K562 (cell line): ENCODE results near the gene KLHL33. TPM values are rescaled to one million over a fixed set of nuclear protein-coding genes. Genes with fewer than 3 reads are reported as not detected.

Experiments used
- ATAC-seq: fragments of 200-7000 bp; cut with Tn5 transposase; 3 replicates; pipeline ENCODE4 v1.9.1; 2020; ENCODE audit warnings: moderate library complexity
- BruUV-seq: library from RNA; stranded (reverse); fragments of 400-500 nt; replicated peaks from 2 replicates; lab custom pipeline; 2021; lab: Mats Ljungman, UMichigan
- CTCF ChIA-PET: fragments of 300-600 bp; formaldehyde crosslinking; extraction: SDS; loops from one replicate; lab custom pipeline; 2021; ENCODE audit warnings: low intra/inter-chr PET ratio; lab: Yijun Ruan, JAX
- POLR2A ChIA-PET: fragments of 300-600, 350-650 bp; sonication (Branson Sonifier 250); formaldehyde crosslinking; extraction: SDS; loops from one replicate; lab custom pipeline; 2021; ENCODE audit warnings: antibody characterized with exemption, inconsistent platforms; lab: Yijun Ruan, JAX
- DNase-seq, 4 experiments: peaks; one replicate each; pipeline versions ENCODE4 v3.0.0 to v3.0.0-alpha.2; 2011 to 2018; ENCODE audit warnings: low spot score in 3 of 4, mixed read lengths in 3 of 4; ENCODE audit errors: extremely low read depth in 1 of 4
- FAIRE-seq: peaks from 2 replicates; lab custom pipeline; 2011; peaks lifted over from hg19 to GRCh38; lab: Jason Lieb, UNC
- H2AFZ ChIP-seq: 2 replicates; pipeline ENCODE4 v1.6.0; 2011; ENCODE audit warnings: low read depth, low read length, control low read depth, inconsistent platforms
- H3K27ac ChIP-seq: fragments of 200-600 bp; 3 replicates; pipeline ENCODE4 v1.8.0; 2011; ENCODE audit warnings: low read depth, mild to moderate bottlenecking, control low read depth, inconsistent platforms, low read length, moderate library complexity, mixed read lengths; ENCODE audit errors: extremely low read depth
- H3K27me3 ChIP-seq, 2 experiments: fragments of 300-600 bp in 1 of 2; 2 replicates in 1 of 2; 3 replicates in 1 of 2; pipeline versions ENCODE4 v1.6.0 to v1.8.0; 2011; ENCODE audit warnings: inconsistent platforms in 2 of 2, low read length in 2 of 2, mild to moderate bottlenecking in 1 of 2, mixed read lengths in 1 of 2, moderate library complexity in 1 of 2; ENCODE audit not compliant: control insufficient read depth in 2 of 2, insufficient read depth in 2 of 2
- H3K36me3 ChIP-seq: fragments of 300-600 bp; 3 replicates; pipeline ENCODE4 v1.8.0; 2011; ENCODE audit warnings: mild to moderate bottlenecking, low read length, inconsistent platforms; ENCODE audit not compliant: control insufficient read depth, insufficient read depth
- H3K4me1 ChIP-seq, 2 experiments: fragments of 200-600 bp in 1 of 2; replicated peaks in 1 of 2; 2 replicates in 1 of 2; 3 replicates in 1 of 2; pipeline versions ENCODE4 v1.5.1 to v1.8.0; 2011; ENCODE audit warnings: inconsistent platforms in 2 of 2, low read length in 2 of 2, mild to moderate bottlenecking in 1 of 2, mixed read lengths in 1 of 2, moderate library complexity in 1 of 2; ENCODE audit not compliant: control insufficient read depth in 2 of 2, insufficient read depth in 2 of 2
- H3K4me2 ChIP-seq: 2 replicates; pipeline ENCODE4 v1.6.1; 2011; ENCODE audit warnings: low read length, control low read depth, inconsistent platforms, mixed read lengths; ENCODE audit not compliant: insufficient read depth
- H3K4me3 ChIP-seq: fragments of 200-600 bp; sonication (generic), shearing (Covaris generic); 2 replicates; pipeline ENCODE4 v1.5.1; 2016; ENCODE audit warnings: control low read depth, inconsistent platforms
- H3K79me2 ChIP-seq: fragments of 200-600 bp; 3 replicates; pipeline ENCODE4 v1.8.0; 2011; ENCODE audit warnings: low read length, inconsistent platforms; ENCODE audit not compliant: control insufficient read depth, insufficient read depth
- H3K9ac ChIP-seq, 2 experiments: 2 replicates each; pipeline versions ENCODE4 v1.6.0 to v1.6.1; 2011; ENCODE audit warnings: low read depth in 2 of 2, low read length in 2 of 2, control low read depth in 1 of 2, inconsistent platforms in 1 of 2, mild to moderate bottlenecking in 1 of 2, mixed read lengths in 1 of 2; ENCODE audit not compliant: insufficient read depth in 1 of 2
- H3K9me1 ChIP-seq: one replicate; pipeline ENCODE4 v1.6.0; 2011; ENCODE audit warnings: inconsistent platforms, mild to moderate bottlenecking, low read length, moderate library complexity; ENCODE audit not compliant: control insufficient read depth, insufficient read depth
- H3K9me3 ChIP-seq: replicated peaks from 2 replicates; pipeline ENCODE4 v1.5.1; 2011; ENCODE audit warnings: low read depth, low read length, inconsistent platforms; ENCODE audit not compliant: control insufficient read depth, insufficient read depth
- H4K20me1 ChIP-seq: replicated peaks from 2 replicates; pipeline ENCODE4 v1.6.1; 2011; ENCODE audit warnings: low read length, inconsistent platforms, mixed read lengths; ENCODE audit not compliant: control insufficient read depth, insufficient read depth
- ADNP ChIP-seq: fragments of 200-800 bp; sonication (Bioruptor generic); IDR thresholded peaks from 2 replicates; pipeline ENCODE4 v1.6.1; 2016; ENCODE audit warnings: missing genetic modification characterization, missing compliant biosample characterization
- CAMTA2 ChIP-seq: fragments of 250-450 bp; sonication (Bioruptor Pico); conservative IDR thresholded peaks from 2 replicates; pipeline ENCODE4 v1.5.1; 2022
- EZH2 ChIP-seq: IDR thresholded peaks from 2 replicates; pipeline ENCODE4 v1.6.1; 2012; ENCODE audit warnings: low read depth, mild to moderate bottlenecking, inconsistent platforms, low read length, borderline replicate concordance
- FUS ChIP-seq: fragments of 200-400 bp; formaldehyde crosslinking; optimal IDR thresholded peaks from 2 replicates; pipeline ENCODE3; 2017; ENCODE audit warnings: low read depth, low read length
- HLTF ChIP-seq: fragments of 450-650 bp; IDR thresholded peaks from 2 replicates; pipeline ENCODE4 v1.6.1; 2016
- HOXB6 ChIP-seq: fragments of 250-450 bp; sonication (Bioruptor Pico); IDR thresholded peaks from 2 replicates; pipeline ENCODE4 v1.5.1; 2022; ENCODE audit warnings: mild to moderate bottlenecking, borderline replicate concordance
- ILK ChIP-seq: fragments of 450-650 bp; IDR thresholded peaks from 2 replicates; pipeline ENCODE4 v1.6.1; 2016; ENCODE audit warnings: missing genetic modification characterization, low read depth, mild to moderate bottlenecking, missing compliant biosample characterization, moderate library complexity, borderline replicate concordance
- MAFF ChIP-seq: IDR thresholded peaks from 2 replicates; pipeline ENCODE4 v1.6.1; 2012; ENCODE audit warnings: low read length, improper control_type of control experiment
- MXI1 ChIP-seq: IDR thresholded peaks from 2 replicates; pipeline ENCODE4 v1.6.1; 2011; ENCODE audit warnings: low read depth, mild to moderate bottlenecking, improper control_type of control experiment, low read length
- PHF8 ChIP-seq: fragments of 200-600 bp; sonication (generic); IDR thresholded peaks from 2 replicates; pipeline ENCODE4 v1.6.1; 2012; ENCODE audit warnings: mixed run types, mild to moderate bottlenecking, inconsistent platforms, low read length, moderate library complexity, borderline replicate concordance
- RBM22 ChIP-seq: fragments of 200-400 bp; formaldehyde crosslinking; IDR thresholded peaks from 2 replicates; pipeline ENCODE4 v1.6.1; 2018; ENCODE audit warnings: low read length, low read depth; ENCODE audit not compliant: poor library complexity, severe bottlenecking
- RFX1 ChIP-seq: fragments of 450-650 bp; IDR thresholded peaks from 2 replicates; pipeline ENCODE4 v1.6.1; 2016; ENCODE audit warnings: mild to moderate bottlenecking, moderate library complexity
- SNIP1 ChIP-seq: fragments of 450-650 bp; IDR thresholded peaks from 2 replicates; pipeline ENCODE4 v1.7.1; 2017; ENCODE audit warnings: low read depth, mild to moderate bottlenecking
- WGBS: fragments of 100-300 bp; shearing (Covaris generic); methylation state at CpG from one replicate; pipeline ENCODE4 v1.1.6; 2016; ENCODE audit warnings: low coverage, mixed read lengths; ENCODE audit not compliant: insufficient coverage; ENCODE audit errors: missing lambda C conversion rate; 5-methylcytosine and 5-hydroxymethylcytosine counted together
- in situ Hi-C: fragments of 300-500 bp; cut with MboI; formaldehyde crosslinking; loops from 4 replicates; pipeline ENCODE4 v1.15.0; 2018; ENCODE audit warnings: inconsistent platforms, mixed read lengths
- intact Hi-C: fragments of 100-400 bp; cut with micrococcal nuclease; formaldehyde crosslinking; loops from 2 replicates; pipeline ENCODE4 v1.14.2; 2022
- polyA plus RNA-seq, 8 experiments: library from polyadenylated mRNA; depleted of rRNA in 4 of 8; stranded (reverse) in 5 of 8; unstranded in 3 of 8; fragments of >200 nt; fragmentation: Nextera tagmentation in 2 of 8; fragmentation: Illumina TruSeq in 1 of 8; extraction: Ambion mirVana in 2 of 8; extraction: Trizol in 1 of 8; gene quantifications; 2 replicates each; pipeline versions ENCODE4 v1.2.1 to v1.2.3, GENCODE V29; 2011 to 2014; ENCODE audit warnings: inconsistent platforms in 1 of 8, missing spikeins in 1 of 8
- total RNA-seq, 7 experiments: library from RNA; depleted of rRNA in 6 of 7; stranded (reverse); fragments of >200 nt in 6 of 7; fragmentation: Illumina TruSeq in 2 of 7; extraction: Trizol in 2 of 7; gene quantifications; 2 replicates each; pipeline versions ENCODE4 v1.2.1 to v1.2.3, GENCODE V29; 2011 to 2021; ENCODE audit warnings: low replicate concordance in 1 of 7
- TF ChIP-seq, protein P1 (sequence below): fragments of 450-650 bp; IDR thresholded peaks from 2 replicates; pipeline ENCODE4 v1.6.1; 2016; ENCODE audit warnings: antibody characterized with exemption
- TF ChIP-seq, protein P2 (sequence below): IDR thresholded peaks from 2 replicates; pipeline ENCODE4 v1.6.1; 2011; ENCODE audit warnings: borderline replicate concordance, low read depth, mild to moderate bottlenecking, moderate library complexity, low read length; ENCODE audit not compliant: insufficient read depth, poor library complexity, severe bottlenecking
- TF ChIP-seq, protein P3 (sequence below): sonication (generic); formaldehyde crosslinking; IDR thresholded peaks from 2 replicates; pipeline ENCODE4 v1.8.1; 2023; ENCODE audit warnings: mild to moderate bottlenecking, missing genetic modification reagents
- TF ChIP-seq, protein P4 (sequence below): sonication (generic); formaldehyde crosslinking; IDR thresholded peaks from 2 replicates; pipeline ENCODE4 v1.8.1; 2023; ENCODE audit warnings: mild to moderate bottlenecking, missing genetic modification reagents, moderate library complexity

KLHL33 gene
- total and polyA plus RNA-seq, 9 of the 15 experiments (the other 6 are each of a cell fraction or from before 2014, with no cell fraction given): 0.04 to 0.27 (median 0.13) TPM; not detected in 6

DNA sequence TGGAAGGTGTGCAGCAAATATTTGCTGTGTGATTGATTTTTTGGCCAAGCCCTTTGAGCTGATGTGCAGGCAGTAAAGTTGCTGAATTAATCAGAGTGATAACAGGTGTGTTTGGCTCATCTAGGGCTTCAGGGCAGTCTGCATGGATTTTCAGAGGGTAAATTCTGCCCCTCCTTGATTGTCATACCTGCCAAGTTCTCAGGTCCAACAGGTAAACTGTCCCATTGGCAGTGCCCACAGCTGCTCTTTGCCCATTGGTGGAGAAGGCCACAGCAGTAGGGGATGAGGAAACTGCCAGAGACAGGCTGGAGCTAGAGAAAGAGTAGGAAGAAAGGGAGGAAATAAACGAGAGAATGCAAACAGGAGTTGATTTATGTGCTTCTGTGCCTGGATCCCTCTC is 56.2 kb downstream of the KLHL33 start (continued):
- TF ChIP-seq, protein P1, sequence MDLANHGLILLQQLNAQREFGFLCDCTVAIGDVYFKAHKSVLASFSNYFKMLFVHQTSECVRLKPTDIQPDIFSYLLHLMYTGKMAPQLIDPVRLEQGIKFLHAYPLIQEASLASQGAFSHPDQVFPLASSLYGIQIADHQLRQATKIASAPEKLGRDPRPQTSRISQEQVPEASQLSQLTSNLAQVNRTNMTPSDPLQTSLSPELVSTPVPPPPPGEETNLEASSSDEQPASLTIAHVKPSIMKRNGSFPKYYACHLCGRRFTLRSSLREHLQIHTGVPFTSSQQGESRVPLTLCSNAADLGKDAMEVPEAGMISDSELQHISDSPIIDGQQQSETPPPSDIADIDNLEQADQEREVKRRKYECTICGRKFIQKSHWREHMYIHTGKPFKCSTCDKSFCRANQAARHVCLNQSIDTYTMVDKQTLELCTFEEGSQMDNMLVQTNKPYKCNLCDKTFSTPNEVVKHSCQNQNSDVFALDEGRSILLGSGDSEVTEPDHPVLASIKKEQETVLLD: no peak
- no peak for TF ChIP-seq ILK
- TF ChIP-seq, protein P2, sequence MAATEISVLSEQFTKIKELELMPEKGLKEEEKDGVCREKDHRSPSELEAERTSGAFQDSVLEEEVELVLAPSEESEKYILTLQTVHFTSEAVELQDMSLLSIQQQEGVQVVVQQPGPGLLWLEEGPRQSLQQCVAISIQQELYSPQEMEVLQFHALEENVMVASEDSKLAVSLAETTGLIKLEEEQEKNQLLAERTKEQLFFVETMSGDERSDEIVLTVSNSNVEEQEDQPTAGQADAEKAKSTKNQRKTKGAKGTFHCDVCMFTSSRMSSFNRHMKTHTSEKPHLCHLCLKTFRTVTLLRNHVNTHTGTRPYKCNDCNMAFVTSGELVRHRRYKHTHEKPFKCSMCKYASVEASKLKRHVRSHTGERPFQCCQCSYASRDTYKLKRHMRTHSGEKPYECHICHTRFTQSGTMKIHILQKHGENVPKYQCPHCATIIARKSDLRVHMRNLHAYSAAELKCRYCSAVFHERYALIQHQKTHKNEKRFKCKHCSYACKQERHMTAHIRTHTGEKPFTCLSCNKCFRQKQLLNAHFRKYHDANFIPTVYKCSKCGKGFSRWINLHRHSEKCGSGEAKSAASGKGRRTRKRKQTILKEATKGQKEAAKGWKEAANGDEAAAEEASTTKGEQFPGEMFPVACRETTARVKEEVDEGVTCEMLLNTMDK: no peak
- TF ChIP-seq, all 486 proteins: peak for 0

DNA sequence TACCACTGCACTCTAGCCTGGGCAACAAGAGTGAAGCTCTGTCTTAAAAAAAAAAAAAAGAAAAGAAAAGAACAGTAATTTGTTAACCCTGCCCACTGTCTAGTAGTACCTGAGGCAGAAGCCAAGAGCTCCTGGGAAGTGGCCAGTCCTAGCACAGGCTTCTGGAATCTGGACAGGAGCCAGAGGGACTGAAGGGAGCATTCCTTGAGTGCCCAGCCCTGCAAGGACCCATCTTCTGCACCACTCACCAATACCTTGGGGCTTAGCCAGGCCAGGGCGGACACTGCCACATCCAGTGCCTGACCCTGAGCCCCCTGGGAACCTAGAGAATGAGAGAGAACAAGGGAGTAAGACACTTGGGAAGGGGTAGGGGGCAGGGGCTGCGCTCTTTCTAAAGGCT is 58.8 kb downstream of the KLHL33 start:
- in situ Hi-C loops (no loop called here), intact Hi-C loops (no loop called here)
- DNase-seq (no peak), FAIRE-seq (no peak), ATAC-seq (no peak)
- no peak overlapping the region for H3K4me2 ChIP-seq
- peaks cover 49% of the 10 kb centered on the region; the same call in 1 of the 3 replicates for H3K36me3 ChIP-seq
- CTCF ChIA-PET: no interaction called here
- POLR2A ChIA-PET: interaction anchor here (0.9 kb wide), 1 partner anchor 10 kb away, joined by 3 read pairs; no protein-coding TSS in a partner anchor
- H3K27me3 ChIP-seq: no peaks in the 10 kb centered on the region
- no peaks in the 10 kb centered on the region for H4K20me1 ChIP-seq
- no peak overlapping the region for H3K9ac ChIP-seq
- no peak overlapping the region for H3K4me3 ChIP-seq
- H3K9me3 ChIP-seq: no peaks in the 10 kb centered on the region
- no peak overlapping the region for H3K27ac ChIP-seq
- no TSS peak for BruUV-seq
- no peaks in the 10 kb centered on the region for H3K9me1 ChIP-seq
- no peaks in the 10 kb centered on the region for H3K79me2 ChIP-seq
- no peak overlapping the region for H2AFZ ChIP-seq
- no peaks in the 10 kb centered on the region for H3K4me1 ChIP-seq
- WGBS: 100% methylated on average over 1 of the region's 2 CpGs
- TF ChIP-seq RFX1: no peak
- TF ChIP-seq RBM22: no peak
- TF ChIP-seq FUS: no peak
- no peak for TF ChIP-seq HLTF
- no peak for TF ChIP-seq ADNP (tag)
- TF ChIP-seq HOXB6 (CRISPR knock-in tag): no peak
- no peak for TF ChIP-seq EZH2
- no peak for TF ChIP-seq PHF8
- no peak for TF ChIP-seq CAMTA2 (CRISPR knock-in tag)
- no peak for TF ChIP-seq MXI1
- no peak for TF ChIP-seq MAFF
- TF ChIP-seq, protein P3, sequence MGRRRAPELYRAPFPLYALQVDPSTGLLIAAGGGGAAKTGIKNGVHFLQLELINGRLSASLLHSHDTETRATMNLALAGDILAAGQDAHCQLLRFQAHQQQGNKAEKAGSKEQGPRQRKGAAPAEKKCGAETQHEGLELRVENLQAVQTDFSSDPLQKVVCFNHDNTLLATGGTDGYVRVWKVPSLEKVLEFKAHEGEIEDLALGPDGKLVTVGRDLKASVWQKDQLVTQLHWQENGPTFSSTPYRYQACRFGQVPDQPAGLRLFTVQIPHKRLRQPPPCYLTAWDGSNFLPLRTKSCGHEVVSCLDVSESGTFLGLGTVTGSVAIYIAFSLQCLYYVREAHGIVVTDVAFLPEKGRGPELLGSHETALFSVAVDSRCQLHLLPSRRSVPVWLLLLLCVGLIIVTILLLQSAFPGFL (CRISPR knock-in tag): no peak
- TF ChIP-seq SNIP1: no peak
- TF ChIP-seq, protein P4, sequence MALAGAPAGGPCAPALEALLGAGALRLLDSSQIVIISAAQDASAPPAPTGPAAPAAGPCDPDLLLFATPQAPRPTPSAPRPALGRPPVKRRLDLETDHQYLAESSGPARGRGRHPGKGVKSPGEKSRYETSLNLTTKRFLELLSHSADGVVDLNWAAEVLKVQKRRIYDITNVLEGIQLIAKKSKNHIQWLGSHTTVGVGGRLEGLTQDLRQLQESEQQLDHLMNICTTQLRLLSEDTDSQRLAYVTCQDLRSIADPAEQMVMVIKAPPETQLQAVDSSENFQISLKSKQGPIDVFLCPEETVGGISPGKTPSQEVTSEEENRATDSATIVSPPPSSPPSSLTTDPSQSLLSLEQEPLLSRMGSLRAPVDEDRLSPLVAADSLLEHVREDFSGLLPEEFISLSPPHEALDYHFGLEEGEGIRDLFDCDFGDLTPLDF (CRISPR knock-in tag): no peak
